SK-N-SH treated with all-trans-retinoic acid at 6 μM for 48 hours (cell line): Measurements from ENCODE around the gene CFAP251.

Experiments used
- ISL1 ChIP-seq: fragments of 250-450 bp; sonication (Bioruptor Pico); IDR thresholded peaks from 2 replicates; pipeline ENCODE4 v2.1.2; 2022; ENCODE audit warnings: mild to moderate bottlenecking, moderate library complexity
- PPARA ChIP-seq: fragments of 250-450 bp; sonication (Bioruptor Pico); IDR thresholded peaks from 2 replicates; pipeline ENCODE4 v1.5.0; 2020; ENCODE audit warnings: mild to moderate bottlenecking, borderline replicate concordance
- RARB ChIP-seq: fragments of 250-450 bp; sonication (Bioruptor Pico); IDR thresholded peaks from 2 replicates; pipeline ENCODE4 v1.8.0; 2021; ENCODE audit warnings: mild to moderate bottlenecking, moderate library complexity
- ZNF70 ChIP-seq: fragments of 450-650 bp; formaldehyde crosslinking; IDR thresholded peaks from 2 replicates; pipeline ENCODE4 v1.5.0; 2020; ENCODE audit warnings: mild to moderate bottlenecking, moderate library complexity
- TF ChIP-seq, protein P1 (sequence below): fragments of 250-450 bp; sonication (Bioruptor Pico); IDR thresholded peaks from 2 replicates; pipeline ENCODE4 v1.8.0; 2020; ENCODE audit warnings: mild to moderate bottlenecking, moderate library complexity, borderline replicate concordance
- TF ChIP-seq, protein P2 (sequence below): fragments of 250-450 bp; sonication (Bioruptor Pico); IDR thresholded peaks from 2 replicates; pipeline ENCODE4 v1.8.0; 2021; ENCODE audit warnings: low read depth, mild to moderate bottlenecking, moderate library complexity, borderline replicate concordance

DNA sequence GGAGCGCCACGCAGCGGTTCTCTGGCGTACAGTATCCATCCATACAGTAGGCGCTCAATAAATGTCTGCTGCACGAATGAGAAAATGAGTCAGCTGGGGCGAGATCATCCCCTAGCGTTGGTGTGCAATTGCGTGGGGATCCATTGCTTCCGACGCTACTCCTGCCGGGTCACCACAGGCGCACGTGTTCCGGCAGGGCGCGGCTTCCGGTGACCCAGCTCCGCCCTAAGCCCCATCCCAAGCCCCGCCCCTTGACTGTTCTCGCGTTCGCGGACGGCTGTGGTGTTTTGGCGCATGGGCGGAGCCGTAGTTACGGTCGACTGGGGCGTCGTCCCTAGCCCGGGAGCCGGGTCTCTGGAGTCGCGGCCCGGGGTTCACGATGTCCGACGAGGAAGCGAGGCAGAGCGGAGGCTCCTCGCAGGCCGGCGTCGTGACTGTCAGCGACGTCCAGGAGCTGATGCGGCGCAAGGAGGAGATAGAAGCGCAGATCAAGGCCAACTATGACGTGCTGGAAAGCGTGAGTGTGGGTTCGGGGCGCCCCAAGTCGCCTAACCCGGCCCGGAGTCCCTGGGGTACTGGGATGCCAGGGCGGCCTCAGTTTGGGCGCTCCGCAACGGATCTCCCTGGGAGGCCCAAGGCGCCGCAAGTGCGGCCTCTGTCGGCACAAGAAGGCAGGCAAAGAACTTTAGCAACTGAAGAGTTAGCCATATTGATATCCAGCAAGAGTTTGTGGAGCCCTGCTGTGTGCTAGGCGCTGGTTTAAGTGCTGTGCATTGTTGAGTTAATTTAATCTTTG, 29.7 kb upstream of the CFAP251 start, which contains the start of gene PSMD9:
- TF ChIP-seq ZNF70 (CRISPR knock-in tag) (no peak), ISL1 (CRISPR knock-in tag) (no peak; the same call in 1 of the 2 replicates), PPARA (CRISPR knock-in tag) (no peak), RARB (CRISPR knock-in tag) (no peak)
- TF ChIP-seq, protein P1, sequence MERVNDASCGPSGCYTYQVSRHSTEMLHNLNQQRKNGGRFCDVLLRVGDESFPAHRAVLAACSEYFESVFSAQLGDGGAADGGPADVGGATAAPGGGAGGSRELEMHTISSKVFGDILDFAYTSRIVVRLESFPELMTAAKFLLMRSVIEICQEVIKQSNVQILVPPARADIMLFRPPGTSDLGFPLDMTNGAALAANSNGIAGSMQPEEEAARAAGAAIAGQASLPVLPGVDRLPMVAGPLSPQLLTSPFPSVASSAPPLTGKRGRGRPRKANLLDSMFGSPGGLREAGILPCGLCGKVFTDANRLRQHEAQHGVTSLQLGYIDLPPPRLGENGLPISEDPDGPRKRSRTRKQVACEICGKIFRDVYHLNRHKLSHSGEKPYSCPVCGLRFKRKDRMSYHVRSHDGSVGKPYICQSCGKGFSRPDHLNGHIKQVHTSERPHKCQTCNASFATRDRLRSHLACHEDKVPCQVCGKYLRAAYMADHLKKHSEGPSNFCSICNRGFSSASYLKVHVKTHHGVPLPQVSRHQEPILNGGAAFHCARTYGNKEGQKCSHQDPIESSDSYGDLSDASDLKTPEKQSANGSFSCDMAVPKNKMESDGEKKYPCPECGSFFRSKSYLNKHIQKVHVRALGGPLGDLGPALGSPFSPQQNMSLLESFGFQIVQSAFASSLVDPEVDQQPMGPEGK = no peak
- TF ChIP-seq, protein P2, sequence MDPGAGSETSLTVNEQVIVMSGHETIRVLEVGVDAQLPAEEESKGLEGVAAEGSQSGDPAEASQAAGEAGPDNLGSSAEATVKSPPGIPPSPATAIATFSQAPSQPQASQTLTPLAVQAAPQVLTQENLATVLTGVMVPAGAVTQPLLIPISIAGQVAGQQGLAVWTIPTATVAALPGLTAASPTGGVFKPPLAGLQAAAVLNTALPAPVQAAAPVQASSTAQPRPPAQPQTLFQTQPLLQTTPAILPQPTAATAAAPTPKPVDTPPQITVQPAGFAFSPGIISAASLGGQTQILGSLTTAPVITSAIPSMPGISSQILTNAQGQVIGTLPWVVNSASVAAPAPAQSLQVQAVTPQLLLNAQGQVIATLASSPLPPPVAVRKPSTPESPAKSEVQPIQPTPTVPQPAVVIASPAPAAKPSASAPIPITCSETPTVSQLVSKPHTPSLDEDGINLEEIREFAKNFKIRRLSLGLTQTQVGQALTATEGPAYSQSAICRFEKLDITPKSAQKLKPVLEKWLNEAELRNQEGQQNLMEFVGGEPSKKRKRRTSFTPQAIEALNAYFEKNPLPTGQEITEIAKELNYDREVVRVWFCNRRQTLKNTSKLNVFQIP (CRISPR knock-in tag) = no peak
